OCI-LY7 (cell line): ENCODE results near the gene CXCL13.

Experiments used
- CTCF ChIP-seq: fragments of 200-600 bp; sonication (generic); conservative IDR thresholded peaks from 2 replicates; pipeline ENCODE4 v1.5.1; 2014; ENCODE audit warnings: mild to moderate bottlenecking, antibody characterized with exemption, low read length, moderate library complexity, mixed read lengths
- EZH2phosphoT487 ChIP-seq: fragments of 200-600 bp; sonication (generic); IDR thresholded peaks from 2 replicates; pipeline ENCODE4 v1.6.1; 2018; ENCODE audit warnings: low read depth, borderline replicate concordance, mild to moderate bottlenecking, mixed run types, antibody characterized with exemption, low read length, moderate library complexity, mixed read lengths

GRCh38 chr4:77581724-77582123, 23.9 kb upstream of the CXCL13 start:
- TF ChIP-seq EZH2phosphoT487 = no peak
- no peak for TF ChIP-seq CTCF
